NCI-H345 treated with DMSO at 0.1 percent for 48 hours (cell line): ENCODE measurements around the gene POLR2E.
A peak's percentile ranks its signal among the peaks of the same experiment; 100 is the strongest.
"Not testable (repeated sequence)": the region's sequence is repeated elsewhere in the genome, so short reads cannot be mapped to it uniquely, and the experiment has no call there.

Experiments
- DNase-seq: peaks from one replicate; lab custom pipeline; 2025; ENCODE audit not compliant: unreplicated experiment; lab: John Stamatoyannopoulos, UW

The POLR2E gene

GRCh38 chr19:1126984-1127760 lies 32.0 kb upstream of the POLR2E start:
- no peak for DNase-seq

GRCh38 chr19:1125601-1126467 lies 30.7 kb upstream of the POLR2E start:
- DNase-seq = no peak

GRCh38 chr19:1123885-1124677 lies 28.9 kb upstream of the POLR2E start:
- no peak for DNase-seq

- no peak for DNase-seq
Measured at GRCh38 chr19:1123381-1123780, 28.2 kb upstream of the POLR2E start.

GRCh38 chr19:1122972-1123363 lies 27.8 kb upstream of the POLR2E start:
- DNase-seq = no peak

- DNase-seq = no peak
Measured at GRCh38 chr19:1122021-1122971, 27.1 kb upstream of the POLR2E start.

- no peak for DNase-seq
Measured at GRCh38 chr19:1121395-1121794, 26.2 kb upstream of the POLR2E start.

GRCh38 chr19:1119475-1120217 lies 24.5 kb upstream of the POLR2E start:
- DNase-seq = no peak

GRCh38 chr19:1118999-1119398 lies 23.8 kb upstream of the POLR2E start:
- DNase-seq = no peak

- no peak for DNase-seq
Measured at GRCh38 chr19:1117654-1118053, 22.5 kb upstream of the POLR2E start.

GRCh38 chr19:1116726-1117581 lies 21.8 kb upstream of the POLR2E start:
- no peak for DNase-seq

GRCh38 chr19:1115646-1116420 lies 20.7 kb upstream of the POLR2E start:
- DNase-seq = no peak

- DNase-seq = not testable (repeated sequence)
Measured at GRCh38 chr19:1114728-1115127, 19.6 kb upstream of the POLR2E start.

- no peak for DNase-seq
Measured at GRCh38 chr19:1113986-1114483, 18.9 kb upstream of the POLR2E start.

GRCh38 chr19:1113030-1113985 lies 18.1 kb upstream of the POLR2E start:
- peak; percentile 4 for DNase-seq

- no peak for DNase-seq
Measured at GRCh38 chr19:1112268-1113029, 17.3 kb upstream of the POLR2E start.
